ENCODE measurements around the gene TRAPPC6A. TPM values are rescaled to one million over a fixed set of nuclear protein-coding genes. Genes with fewer than 3 reads are reported as not detected.
"Not testable (repeated sequence)": the region's sequence is repeated elsewhere in the genome, so short reads cannot be mapped to it uniquely, and the experiment has no call there.

Gene TRAPPC6A
- total RNA-seq, 1 experiment from 2014 or later: 59.9 TPM

DNA sequence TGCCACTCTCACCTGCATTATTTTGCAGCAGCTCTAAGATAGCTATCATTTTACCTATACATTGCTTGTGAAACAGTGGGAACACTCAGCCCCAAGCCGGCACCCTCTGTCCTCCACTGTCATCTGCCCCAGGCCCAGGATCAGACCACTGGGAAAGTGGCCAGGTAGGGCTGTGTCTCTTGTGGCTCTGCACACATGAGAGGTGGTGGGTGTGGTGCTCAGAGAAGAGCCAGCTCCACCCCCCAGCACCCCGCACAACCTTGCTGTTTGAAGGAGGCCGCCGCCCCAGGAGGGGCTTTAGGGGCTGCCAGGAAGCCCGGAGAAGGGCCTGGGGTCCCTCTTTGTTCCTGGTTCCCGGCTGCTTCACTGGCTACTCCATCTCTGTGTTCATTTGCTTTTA, 58.5 kb downstream of the TRAPPC6A start:
- Histone ChIP-seq H3K23ac (ENCODE audit: insufficient read length, low read depth, low read length) (no peak overlapping the region), H3K4me1 (ENCODE audit: insufficient read depth, low read length) (no peaks in the 10 kb centered on the region; the same call in 1 of the 2 replicates), H3K4ac (ENCODE audit: low read depth, low read length) (no peak overlapping the region), H2BK5ac (ENCODE audit: insufficient read length, low read length) (no peak overlapping the region), H3K79me2 (ENCODE audit: insufficient read depth, low read length) (peaks cover 4% of the 10 kb centered on the region; the same call in 1 of the 2 replicates), H4K8ac (replicated peaks; ENCODE audit: insufficient read length, low read depth, low read length) (no peak overlapping the region), H2BK20ac (ENCODE audit: low read depth, low read length, poor library complexity, severe bottlenecking) (no peak overlapping the region), H4K91ac (ENCODE audit: insufficient read length, low read depth, low read length) (no peak overlapping the region), H3K18ac (ENCODE audit: insufficient read length, low read depth, low read length) (no peak overlapping the region), H3K9me3 (ENCODE audit: control insufficient read depth, low read depth, low read length) (no peaks in the 10 kb centered on the region), H3K14ac (ENCODE audit: insufficient read depth, low read length) (no peak overlapping the region; the same call in 1 of the 2 replicates), H3K27me3 (ENCODE audit: insufficient read depth, low read length) (no peaks in the 10 kb centered on the region), H2AK5ac (ENCODE audit: insufficient read length, low read length) (no peak overlapping the region), H3K23me2 (ENCODE audit: insufficient read length, low read depth, low read length, poor library complexity, severe bottlenecking) (no peaks in the 10 kb centered on the region), H3K79me1 (ENCODE audit: insufficient read depth, low read depth, low read length, poor library complexity, severe bottlenecking) (peaks cover 3% of the 10 kb centered on the region), H3K56ac (ENCODE audit: insufficient read length, low read depth, low read length) (no peak overlapping the region), H2BK15ac (ENCODE audit: low read depth, low read length) (no peak overlapping the region), H3K27ac (ENCODE audit: insufficient read length, low read depth, low read length) (no peak overlapping the region), H2AFZ (ENCODE audit: low read length) (no peak overlapping the region), H2BK120ac (ENCODE audit: low read depth, low read length, poor library complexity, severe bottlenecking) (no peak overlapping the region), H2BK12ac (ENCODE audit: insufficient read length, low read depth, low read length) (no peak overlapping the region), H3K9ac (ENCODE audit: extremely low read depth, insufficient read length, low read length) (no peak overlapping the region), H3T11ph (ENCODE audit: low read length) (no peak overlapping the region), H3K4me2 (ENCODE audit: insufficient read depth, insufficient read length, low read length) (no peak overlapping the region), H4K5ac (ENCODE audit: insufficient read length, low read depth, low read length) (no peak overlapping the region), H4K20me1 (ENCODE audit: control insufficient read depth, insufficient read depth, insufficient read length) (peaks cover 5% of the 10 kb centered on the region)
- H3K36me3 Mint-ChIP-seq (ENCODE audit: insufficient read depth in 1 of 3, low read depth in 3 of 3): peaks cover 0 to 4% (median 0%) of the 10 kb centered on the region in 3 experiments; a peak in 1 of 7 replicates
- peak overlapping the region in 1 of 3 experiments; percentile 57; a peak in 1 of 7 replicates for H3K27ac Mint-ChIP-seq
- DNase-seq: no peak
- no peaks in the 10 kb centered on the region for H3K27me3 Mint-ChIP-seq (ENCODE audit: low read depth)
- no CpG with 5 or more reads among the region's 6 CpGs for WGBS (ENCODE audit: extremely low coverage, insufficient read length, low lambda C conversion rate)
- peaks cover 17 to 28% of the 10 kb centered on the region in 2 experiments for H3K4me1 Mint-ChIP-seq
- H3K9me3 Mint-ChIP-seq: no peaks in the 10 kb centered on the region
- TF ChIP-seq, protein P1, sequence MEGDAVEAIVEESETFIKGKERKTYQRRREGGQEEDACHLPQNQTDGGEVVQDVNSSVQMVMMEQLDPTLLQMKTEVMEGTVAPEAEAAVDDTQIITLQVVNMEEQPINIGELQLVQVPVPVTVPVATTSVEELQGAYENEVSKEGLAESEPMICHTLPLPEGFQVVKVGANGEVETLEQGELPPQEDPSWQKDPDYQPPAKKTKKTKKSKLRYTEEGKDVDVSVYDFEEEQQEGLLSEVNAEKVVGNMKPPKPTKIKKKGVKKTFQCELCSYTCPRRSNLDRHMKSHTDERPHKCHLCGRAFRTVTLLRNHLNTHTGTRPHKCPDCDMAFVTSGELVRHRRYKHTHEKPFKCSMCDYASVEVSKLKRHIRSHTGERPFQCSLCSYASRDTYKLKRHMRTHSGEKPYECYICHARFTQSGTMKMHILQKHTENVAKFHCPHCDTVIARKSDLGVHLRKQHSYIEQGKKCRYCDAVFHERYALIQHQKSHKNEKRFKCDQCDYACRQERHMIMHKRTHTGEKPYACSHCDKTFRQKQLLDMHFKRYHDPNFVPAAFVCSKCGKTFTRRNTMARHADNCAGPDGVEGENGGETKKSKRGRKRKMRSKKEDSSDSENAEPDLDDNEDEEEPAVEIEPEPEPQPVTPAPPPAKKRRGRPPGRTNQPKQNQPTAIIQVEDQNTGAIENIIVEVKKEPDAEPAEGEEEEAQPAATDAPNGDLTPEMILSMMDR (conservative IDR thresholded peaks at IDR 0.05): no peak
- H3K4me3 Mint-ChIP-seq: no peak overlapping the region

DNA sequence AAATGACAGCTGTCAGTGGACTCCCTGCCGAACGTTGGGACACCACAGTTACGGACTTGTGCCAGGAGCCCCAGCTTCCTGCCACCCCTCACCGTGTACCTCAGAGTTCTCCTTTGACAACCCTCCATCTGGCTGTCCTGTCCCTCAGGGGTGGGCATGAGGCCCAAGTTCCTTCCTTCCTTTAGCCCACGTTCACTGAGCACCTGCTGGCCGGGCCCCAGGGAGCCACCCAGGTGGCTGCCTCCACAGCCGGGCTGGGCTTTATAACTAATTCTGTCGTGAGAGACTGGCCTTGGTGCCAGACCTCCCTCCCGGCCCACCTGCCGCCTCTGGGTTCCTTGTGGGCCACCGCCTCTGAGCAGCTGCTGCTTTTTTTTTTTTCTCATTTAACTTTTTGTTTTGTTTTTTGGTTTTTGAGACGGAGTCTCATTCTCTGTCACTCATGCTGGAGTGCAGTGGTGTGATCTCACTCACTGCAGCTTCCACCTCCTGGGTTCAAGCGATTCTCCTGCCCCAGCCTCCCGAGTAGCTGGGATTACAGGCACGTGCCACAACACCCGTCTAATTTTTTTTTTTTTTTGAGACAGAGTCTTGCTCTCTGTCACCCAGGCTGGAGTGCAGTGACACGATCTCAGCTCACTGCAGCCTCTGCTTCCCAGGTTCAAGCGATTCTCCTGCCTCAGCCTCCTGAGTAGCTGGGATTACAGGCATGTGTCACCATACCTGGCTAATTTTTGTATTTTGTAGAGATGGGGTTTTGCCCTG, 59.3 kb downstream of the TRAPPC6A start:
- H3K9me3 Mint-ChIP-seq; H3K27ac Mint-ChIP-seq; H3K4me3 Mint-ChIP-seq; H4K91ac ChIP-seq (ENCODE audit: insufficient read length, low read depth, low read length); H2BK5ac ChIP-seq (ENCODE audit: insufficient read length, low read length); H3K18ac ChIP-seq (ENCODE audit: insufficient read length, low read depth, low read length); H3K14ac ChIP-seq (ENCODE audit: insufficient read depth, low read length); H3K23me2 ChIP-seq (ENCODE audit: insufficient read length, low read depth, low read length, poor library complexity, severe bottlenecking); DNase-seq; H3K79me1 ChIP-seq (ENCODE audit: insufficient read depth, low read depth, low read length, poor library complexity, severe bottlenecking); H2BK12ac ChIP-seq (ENCODE audit: insufficient read length, low read depth, low read length); H3K36me3 Mint-ChIP-seq (ENCODE audit: insufficient read depth in 1 of 3, low read depth in 3 of 3); H2AFZ ChIP-seq (ENCODE audit: low read length); H3K79me2 ChIP-seq (ENCODE audit: insufficient read depth, low read length); H4K5ac ChIP-seq (ENCODE audit: insufficient read length, low read depth, low read length); H3K4me1 ChIP-seq (ENCODE audit: insufficient read depth, low read length); H2BK20ac ChIP-seq (ENCODE audit: low read depth, low read length, poor library complexity, severe bottlenecking); H3K4me2 ChIP-seq (ENCODE audit: insufficient read depth, insufficient read length, low read length); H4K8ac ChIP-seq (replicated peaks; ENCODE audit: insufficient read length, low read depth, low read length); H3K56ac ChIP-seq (ENCODE audit: insufficient read length, low read depth, low read length); H2AK5ac ChIP-seq (ENCODE audit: insufficient read length, low read length); H4K20me1 ChIP-seq (ENCODE audit: control insufficient read depth, insufficient read depth, insufficient read length); H3K23ac ChIP-seq (ENCODE audit: insufficient read length, low read depth, low read length); H3K27me3 Mint-ChIP-seq (ENCODE audit: low read depth); H3K27ac ChIP-seq (ENCODE audit: insufficient read length, low read depth, low read length); H3K9ac ChIP-seq (ENCODE audit: extremely low read depth, insufficient read length, low read length); H3K9me3 ChIP-seq (ENCODE audit: control insufficient read depth, low read depth, low read length); H2BK120ac ChIP-seq (ENCODE audit: low read depth, low read length, poor library complexity, severe bottlenecking); H3K27me3 ChIP-seq (ENCODE audit: insufficient read depth, low read length); H3K4ac ChIP-seq (ENCODE audit: low read depth, low read length); H3T11ph ChIP-seq (ENCODE audit: low read length); H2BK15ac ChIP-seq (ENCODE audit: low read depth, low read length): not testable (repeated sequence)
- no CpG with 5 or more reads among the region's 18 CpGs for WGBS (ENCODE audit: extremely low coverage, insufficient read length, low lambda C conversion rate)
- peaks cover 17 to 30% of the 10 kb centered on the region in 2 experiments for H3K4me1 Mint-ChIP-seq

Measured in H9 (cell line).